NT2/D1 (cell line): ENCODE data around the gene NPAS3.

Source experiments
- DNase-seq: peaks from one replicate; pipeline ENCODE4 v3.0.0-alpha.2; 2011; ENCODE audit warnings: low read depth, low spot score
- H3K27me3 ChIP-seq: 2 replicates; pipeline ENCODE4 v1.6.0; 2011; ENCODE audit warnings: mild to moderate bottlenecking; ENCODE audit not compliant: insufficient read length, insufficient read depth
- H3K36me3 ChIP-seq: 2 replicates; pipeline ENCODE4 v1.6.1; 2011; ENCODE audit warnings: mild to moderate bottlenecking, low read length, mixed read lengths; ENCODE audit not compliant: insufficient read depth, insufficient read length
- H3K4me1 ChIP-seq: 2 replicates; pipeline ENCODE4 v1.5.1; 2011; ENCODE audit not compliant: insufficient read depth, insufficient read length
- H3K4me3 ChIP-seq: 2 replicates; pipeline ENCODE4 v1.5.1; 2011; ENCODE audit warnings: low read depth; ENCODE audit not compliant: insufficient read length
- H3K9ac ChIP-seq: 2 replicates; pipeline ENCODE4 v1.6.0; 2011; ENCODE audit warnings: low read depth; ENCODE audit not compliant: insufficient read length
- H3K9me3 ChIP-seq: 2 replicates; pipeline ENCODE4 v1.5.1; 2011; ENCODE audit warnings: mild to moderate bottlenecking, low read length; ENCODE audit not compliant: insufficient read depth
- SUZ12 ChIP-seq: IDR thresholded peaks from 2 replicates; pipeline ENCODE4 v1.6.1; 2011; ENCODE audit not compliant: insufficient read length, insufficient read depth; ENCODE audit errors: extremely low read depth
- YY1 ChIP-seq: IDR thresholded peaks from 2 replicates; pipeline ENCODE4 v1.6.1; 2011; ENCODE audit not compliant: insufficient read length, insufficient read depth
- ZNF274 ChIP-seq: IDR thresholded peaks from 2 replicates; pipeline ENCODE4 v1.6.1; 2011; ENCODE audit warnings: mild to moderate bottlenecking, low read depth, low read length

NPAS3 gene

GRCh38 chr14:33653308-33653695 lies 714.6 kb downstream of the NPAS3 start:
- Histone ChIP-seq H3K9ac (no peak overlapping the region), H3K9me3 (no peaks in the 10 kb centered on the region), H3K4me3 (no peak overlapping the region), H3K4me1 (no peaks in the 10 kb centered on the region), H3K36me3 (no peaks in the 10 kb centered on the region), H3K27me3 (no peaks in the 10 kb centered on the region)
- no peak for DNase-seq
- no peak for TF ChIP-seq ZNF274
- TF ChIP-seq YY1, result no peak
- TF ChIP-seq SUZ12, result no peak

- Histone ChIP-seq H3K4me1 (no peaks in the 10 kb centered on the region), H3K36me3 (no peaks in the 10 kb centered on the region), H3K9ac (no peak overlapping the region), H3K9me3 (no peaks in the 10 kb centered on the region), H3K4me3 (no peak overlapping the region), H3K27me3 (no peaks in the 10 kb centered on the region)
- no peak for DNase-seq
- TF ChIP-seq YY1 (no peak), ZNF274 (no peak), SUZ12 (no peak)
These were observed 716.7 kb downstream of the NPAS3 start for GRCh38 chr14:33655421-33655820.

- no peaks in the 10 kb centered on the region for H3K36me3 ChIP-seq
- H3K9me3 ChIP-seq, result no peaks in the 10 kb centered on the region
- no peaks in the 10 kb centered on the region for H3K27me3 ChIP-seq
- H3K4me3 ChIP-seq, result no peak overlapping the region
- no peak overlapping the region for H3K9ac ChIP-seq
- no peaks in the 10 kb centered on the region for H3K4me1 ChIP-seq
- TF ChIP-seq YY1 (no peak), SUZ12 (no peak)
- DNase-seq, result no peak
These were observed 718.8 kb downstream of the NPAS3 start for GRCh38 chr14:33657476-33657875.

- H3K36me3 ChIP-seq, result no peaks in the 10 kb centered on the region
- no peaks in the 10 kb centered on the region for H3K4me1 ChIP-seq
- DNase-seq, result no peak
- H3K9me3 ChIP-seq, result 0 out of 2 replicates have a peak, but pooled peaks cover 4% of the 10 kb centered on the region
- H3K9ac ChIP-seq, result no peak overlapping the region
- H3K4me3 ChIP-seq, result no peak overlapping the region
- H3K27me3 ChIP-seq, result no peaks in the 10 kb centered on the region
- no peak for TF ChIP-seq YY1
- no peak for TF ChIP-seq SUZ12
- no peak for TF ChIP-seq ZNF274
These were observed 721.6 kb downstream of the NPAS3 start for GRCh38 chr14:33660248-33660647.

- no peaks in the 10 kb centered on the region for H3K27me3 ChIP-seq
- H3K36me3 ChIP-seq, result no peaks in the 10 kb centered on the region
- no peak for TF ChIP-seq SUZ12
- TF ChIP-seq ZNF274, result no peak
- TF ChIP-seq YY1, result no peak
- DNase-seq, result no peak
- no peak overlapping the region for H3K9ac ChIP-seq
- 0 out of 2 replicates have a peak, but pooled peaks cover 4% of the 10 kb centered on the region for H3K9me3 ChIP-seq
- H3K4me1 ChIP-seq, result no peaks in the 10 kb centered on the region
- no peak overlapping the region for H3K4me3 ChIP-seq
These were observed 722.4 kb downstream of the NPAS3 start for GRCh38 chr14:33661101-33661500.

GRCh38 chr14:33668066-33668465 lies 729.4 kb downstream of the NPAS3 start:
- Histone ChIP-seq H3K4me1 (no peaks in the 10 kb centered on the region), H3K9ac (no peak overlapping the region), H3K4me3 (no peak overlapping the region), H3K27me3 (no peaks in the 10 kb centered on the region), H3K9me3 (0 out of 2 replicates have a peak, but pooled peaks cover 4% of the 10 kb centered on the region), H3K36me3 (no peaks in the 10 kb centered on the region)
- TF ChIP-seq YY1 (no peak), ZNF274 (no peak), SUZ12 (no peak)
- DNase-seq, result no peak

- DNase-seq, result no peak
- H3K4me1 ChIP-seq, result no peaks in the 10 kb centered on the region
- TF ChIP-seq YY1, result no peak
- no peak for TF ChIP-seq SUZ12
- no peak for TF ChIP-seq ZNF274
- H3K9ac ChIP-seq, result no peak overlapping the region
- H3K4me3 ChIP-seq, result no peak overlapping the region
- H3K27me3 ChIP-seq, result no peaks in the 10 kb centered on the region
- 0 out of 2 replicates have a peak, but pooled peaks cover under 1% of the 10 kb centered on the region for H3K9me3 ChIP-seq
- H3K36me3 ChIP-seq, result no peaks in the 10 kb centered on the region
These were observed 730.4 kb downstream of the NPAS3 start for GRCh38 chr14:33669111-33669510.
